Left ventricle myocardium superior (tissue), 1 donor: ENCODE measurements around the gene IFNL3. TPM values are rescaled to one million over a fixed set of nuclear protein-coding genes. Genes with fewer than 3 reads are reported as not detected.
A peak's percentile ranks its signal among the peaks of the same experiment; 100 is the strongest.
"Not testable (repeated sequence)": the region's sequence is repeated elsewhere in the genome, so short reads cannot be mapped to it uniquely, and the experiment has no call there.

Experiments
- ATAC-seq: fragments of 200-7000 bp; cut with Tn5 transposase; one replicate; pipeline ENCODE4 v1.9.1; 2020; ENCODE audit warnings: mild to moderate bottlenecking, moderate library complexity
- DNase-seq: peaks from one replicate; pipeline ENCODE4 v3.0.0-alpha.2; 2020
- intact Hi-C: fragments of 100-400 bp; cut with micrococcal nuclease; formaldehyde crosslinking; loops from one replicate; pipeline ENCODE4 v1.11.0; 2022
- long read RNA-seq: library from polyadenylated mRNA; unstranded; transcript quantifications from one replicate; pipeline ENCODE4 v2.0.0, GENCODE V29; 2021
- total RNA-seq: library from RNA; stranded (reverse); fragmentation: NEBNext Ultra II Directional; extraction: Animal tissue kit (Norgen Biotek cat#: 25700); gene quantifications from one replicate; pipeline ENCODE4 v1.2.1, GENCODE V29; 2021
- donor health status: DM: no; HTN: yes; CAD: no; lungs with severe emphysema.

The IFNL3 gene
- total RNA-seq, result not detected
- long read RNA-seq, result 0 reads

- ATAC-seq, intact Hi-C loops, DNase-seq: not testable (repeated sequence)
These were observed at the start of gene IFNL3 for GRCh38 chr19:39244410-39245100. IFNL3 (minus strand) TSS chr19:39245006; CDS start chr19:39244967, 39 bp downstream.

GRCh38 chr19:39293394-39293793 is 48.6 kb upstream of the IFNL3 start:
- DNase-seq (no peak), ATAC-seq (no peak)
- intact Hi-C loops, result no loop called here

- ATAC-seq (no peak), DNase-seq (no peak)
- intact Hi-C loops, result no loop called here
These were observed 39.2 kb upstream of the IFNL3 start for GRCh38 chr19:39284032-39284431.

GRCh38 chr19:39282021-39282420 is 37.2 kb upstream of the IFNL3 start:
- DNase-seq, result no peak
- intact Hi-C loops, result no loop called here
- ATAC-seq, result no peak

- intact Hi-C loops, result no loop called here
- no peak for ATAC-seq
- DNase-seq, result no peak
These were observed 32.8 kb upstream of the IFNL3 start for GRCh38 chr19:39277598-39277997.

GRCh38 chr19:39276740-39277139 is 31.9 kb upstream of the IFNL3 start:
- intact Hi-C loops, result no loop called here
- no peak for DNase-seq
- no peak for ATAC-seq

GRCh38 chr19:39275578-39275977 is 30.8 kb upstream of the IFNL3 start:
- ATAC-seq (no peak), DNase-seq (no peak)
- intact Hi-C loops, result no loop called here

- ATAC-seq, intact Hi-C loops, DNase-seq: not testable (repeated sequence)
These were observed 29.1 kb upstream of the IFNL3 start for GRCh38 chr19:39273859-39274258.

- intact Hi-C loops, result no loop called here
- DNase-seq, result no peak
- ATAC-seq, result no peak
These were observed 25.4 kb upstream of the IFNL3 start for GRCh38 chr19:39270036-39270871.

- intact Hi-C loops, DNase-seq, ATAC-seq: not testable (repeated sequence)
These were observed 24.6 kb upstream of the IFNL3 start for GRCh38 chr19:39269369-39269768.

- DNase-seq, intact Hi-C loops, ATAC-seq: not testable (repeated sequence)
These were observed 23.9 kb upstream of the IFNL3 start for GRCh38 chr19:39268531-39269223.

- intact Hi-C loops, DNase-seq, ATAC-seq: not testable (repeated sequence)
These were observed 23.3 kb upstream of the IFNL3 start, which contains the start of gene IFNL2 for GRCh38 chr19:39268085-39268484. IFNL2 (plus strand) TSS chr19:39268396; CDS start chr19:39268569, 173 bp downstream.

GRCh38 chr19:39265321-39265916 is 20.6 kb upstream of the IFNL3 start:
- intact Hi-C loops, result no loop called here
- DNase-seq, result peak; percentile 27
- ATAC-seq, result no peak

- DNase-seq, result peak; percentile 36
These were observed 19.8 kb upstream of the IFNL3 start for GRCh38 chr19:39264306-39265290.

GRCh38 chr19:39263912-39264305 is 19.1 kb upstream of the IFNL3 start:
- intact Hi-C loops, result no loop called here
- ATAC-seq, result no peak
- DNase-seq, result peak; percentile 27

More at GRCh38 chr19:39264306-39265290, 19.8 kb upstream of the IFNL3 start:
- intact Hi-C loops, result no loop called here
- peak; percentile 38 for ATAC-seq

- intact Hi-C loops, result no loop called here
- DNase-seq (no peak), ATAC-seq (no peak)
These were observed 17.7 kb upstream of the IFNL3 start for GRCh38 chr19:39262496-39262895.

- ATAC-seq (no peak), DNase-seq (no peak)
- intact Hi-C loops, result no loop called here
These were observed 16.9 kb upstream of the IFNL3 start for GRCh38 chr19:39261704-39262103.

- DNase-seq (no peak), ATAC-seq (no peak)
- intact Hi-C loops, result no loop called here
These were observed 12.4 kb upstream of the IFNL3 start for GRCh38 chr19:39257227-39257626.
